GM21576 (cell line): Measurements from ENCODE around the gene POU6F2.
"Not testable (repeated sequence)": the region's sequence is repeated elsewhere in the genome, so short reads cannot be mapped to it uniquely, and the experiment has no call there.

Experiments
- ATAC-seq: cut with Tn5 transposase; IDR thresholded peaks from one replicate; pipeline ENCODE4 v1.9.1; 2021; ENCODE audit warnings: mild to moderate bottlenecking, moderate library complexity; ENCODE audit not compliant: unreplicated experiment

POU6F2 gene

GRCh38 chr7:39299695-39300094 lies 322.0 kb downstream of the POU6F2 start:
- ATAC-seq = no peak

GRCh38 chr7:39300276-39300675 lies 322.6 kb downstream of the POU6F2 start:
- no peak for ATAC-seq

DNA sequence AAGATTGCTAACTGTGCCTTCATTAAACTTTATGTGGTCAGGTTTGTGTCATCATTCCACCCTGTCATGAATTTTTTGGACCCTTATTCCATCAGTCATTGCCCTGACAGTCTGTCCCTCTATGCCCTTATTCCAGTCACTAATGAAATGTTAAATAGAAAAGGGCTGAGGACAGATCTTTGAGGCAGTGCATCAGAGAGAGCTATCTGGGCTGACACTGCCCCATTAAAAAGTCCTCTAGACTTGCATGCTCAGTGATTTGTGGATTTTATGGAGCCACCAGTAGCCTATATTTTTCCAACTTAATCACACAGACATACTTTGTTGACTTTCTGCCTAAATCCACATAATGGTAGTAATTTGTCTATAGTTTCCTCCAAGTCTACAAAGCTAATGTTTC lies 323.8 kb downstream of the POU6F2 start:
- no peak for ATAC-seq

- no peak for ATAC-seq
Observed at GRCh38 chr7:39304178-39304577, 326.5 kb downstream of the POU6F2 start.

DNA sequence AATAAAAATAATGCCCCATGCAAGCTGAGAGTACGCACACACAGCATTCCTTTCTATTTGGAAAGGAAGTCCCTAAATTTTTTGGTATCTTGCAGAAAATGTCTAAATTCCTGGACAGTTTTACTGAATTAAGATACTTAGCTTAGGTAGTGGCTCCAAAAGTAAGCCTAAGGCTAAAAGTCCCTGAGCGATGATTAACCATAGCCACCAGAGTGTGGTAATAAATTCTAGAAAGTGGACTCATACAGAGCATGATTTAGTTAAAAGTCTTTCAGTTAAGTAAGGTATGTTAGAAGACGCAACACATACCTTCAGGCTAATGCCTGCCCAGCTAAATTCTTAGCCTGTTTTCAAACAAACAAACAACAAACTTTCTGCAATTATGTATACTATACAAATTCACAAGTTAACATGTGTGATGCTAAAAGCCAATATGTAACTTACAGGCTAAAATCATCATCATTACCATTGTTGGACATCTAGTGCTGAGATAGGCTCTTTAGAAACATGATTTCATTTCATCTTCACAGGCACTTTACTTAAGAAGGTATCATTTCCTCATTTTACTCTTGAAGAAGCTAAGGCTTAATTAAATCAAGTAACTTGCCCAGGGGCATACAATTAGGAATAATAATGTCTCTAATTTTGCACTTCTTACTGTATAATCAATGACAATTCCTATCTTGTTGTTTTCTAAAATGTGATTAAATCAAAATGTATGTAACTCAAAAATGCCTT lies 327.1 kb downstream of the POU6F2 start:
- no peak for ATAC-seq

DNA sequence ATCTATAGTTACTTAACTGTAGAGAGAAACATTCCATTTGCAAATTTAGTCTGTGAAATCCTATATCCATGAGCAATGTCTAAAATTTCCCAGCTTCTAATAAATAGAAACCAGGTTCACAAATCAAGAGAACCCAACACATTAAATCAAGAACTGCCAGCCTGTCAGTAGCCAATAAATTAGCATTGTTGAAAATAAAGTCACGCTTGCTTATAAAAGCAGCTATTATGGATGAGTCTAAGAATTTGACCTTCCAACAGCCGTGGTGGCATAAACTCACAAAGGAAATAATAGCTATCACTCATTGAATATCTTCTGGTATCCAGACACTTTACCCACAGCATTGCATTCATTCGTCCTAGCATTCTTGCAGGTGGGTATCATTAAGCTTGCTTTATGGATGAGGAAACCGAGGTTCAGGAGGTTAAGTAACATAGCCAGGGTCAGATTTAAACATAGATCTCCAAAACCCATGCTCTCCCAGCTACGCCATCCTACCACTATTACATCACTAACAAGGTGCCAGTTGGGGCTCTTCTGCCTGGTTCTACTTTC lies 328.4 kb downstream of the POU6F2 start:
- no peak for ATAC-seq

GRCh38 chr7:39310699-39311098 lies 333.0 kb downstream of the POU6F2 start:
- ATAC-seq = no peak

GRCh38 chr7:39312254-39312989 lies 334.7 kb downstream of the POU6F2 start:
- no peak for ATAC-seq

- no peak for ATAC-seq
Observed at GRCh38 chr7:39313376-39313775, 335.7 kb downstream of the POU6F2 start.

- no peak for ATAC-seq
Observed at GRCh38 chr7:39313974-39314373, 336.3 kb downstream of the POU6F2 start.

DNA sequence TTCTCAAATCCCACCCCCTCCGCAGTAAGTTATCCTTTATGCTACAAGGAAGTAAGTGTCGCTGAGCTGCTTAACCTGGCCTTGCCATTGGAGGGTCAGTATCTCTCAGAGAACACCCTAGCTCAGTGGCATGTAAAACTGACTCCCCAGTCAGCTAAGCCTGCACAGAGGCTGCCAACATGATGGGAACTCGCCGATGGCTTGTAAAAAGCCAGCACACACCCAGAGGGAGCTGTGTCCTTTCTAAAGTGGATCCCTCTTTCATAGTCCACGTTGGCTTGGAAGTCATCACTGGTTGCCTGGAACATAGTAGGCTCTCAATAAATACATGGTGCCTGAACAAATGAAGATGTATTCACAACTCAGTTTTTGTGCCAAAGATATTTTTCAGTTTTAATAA lies 339.4 kb downstream of the POU6F2 start:
- no peak for ATAC-seq

DNA sequence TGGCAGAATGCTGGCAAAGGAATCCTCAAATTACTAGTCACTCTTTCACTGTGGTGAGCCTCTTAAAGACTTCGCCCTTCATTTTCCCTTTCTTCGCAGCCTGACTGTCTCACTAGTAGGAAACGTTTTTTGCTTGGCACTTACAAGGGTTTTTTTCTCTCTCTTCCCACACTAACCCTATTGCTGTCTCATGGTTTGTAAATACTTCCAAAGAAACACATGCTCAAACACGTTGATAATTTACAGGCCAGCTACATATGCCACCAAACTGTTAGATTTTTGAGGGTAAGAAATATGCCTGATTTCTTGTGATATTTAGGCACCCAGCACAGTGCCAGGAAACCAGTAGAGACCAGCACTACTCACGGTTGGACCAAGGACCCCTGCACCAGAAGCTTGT lies 340.2 kb downstream of the POU6F2 start:
- no peak for ATAC-seq

GRCh38 chr7:39321245-39321644 lies 343.5 kb downstream of the POU6F2 start:
- ATAC-seq = no peak

GRCh38 chr7:39321909-39322498 lies 344.3 kb downstream of the POU6F2 start:
- ATAC-seq = peak; percentile 67

- no peak for ATAC-seq
Observed at GRCh38 chr7:39324139-39324760, 346.5 kb downstream of the POU6F2 start.

- not testable (repeated sequence) for ATAC-seq
Observed at GRCh38 chr7:39331607-39332006, 353.9 kb downstream of the POU6F2 start.

GRCh38 chr7:39332142-39332541 lies 354.4 kb downstream of the POU6F2 start:
- ATAC-seq = no peak

- ATAC-seq = no peak
Observed at GRCh38 chr7:39333701-39334100, 356.0 kb downstream of the POU6F2 start.

DNA sequence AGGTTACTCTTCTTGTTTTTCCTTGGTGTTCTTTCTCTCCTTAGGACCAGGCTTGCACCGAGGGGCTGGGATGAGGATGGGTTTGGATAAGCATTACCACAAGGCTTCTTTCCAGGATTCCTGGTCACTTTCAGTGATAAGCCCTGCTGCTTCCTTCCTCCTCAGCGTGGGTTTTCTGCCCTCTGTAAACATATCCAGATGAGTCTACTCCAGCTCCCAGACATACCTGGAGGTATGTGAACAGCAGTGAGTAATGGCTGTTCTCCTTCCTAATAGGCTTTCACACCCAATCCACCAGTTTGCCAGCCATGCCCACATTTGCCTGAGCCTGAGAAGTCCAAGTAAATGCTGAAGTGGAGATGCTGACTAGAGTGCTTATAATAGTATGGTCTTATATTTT lies 358.7 kb downstream of the POU6F2 start:
- ATAC-seq = no peak

DNA sequence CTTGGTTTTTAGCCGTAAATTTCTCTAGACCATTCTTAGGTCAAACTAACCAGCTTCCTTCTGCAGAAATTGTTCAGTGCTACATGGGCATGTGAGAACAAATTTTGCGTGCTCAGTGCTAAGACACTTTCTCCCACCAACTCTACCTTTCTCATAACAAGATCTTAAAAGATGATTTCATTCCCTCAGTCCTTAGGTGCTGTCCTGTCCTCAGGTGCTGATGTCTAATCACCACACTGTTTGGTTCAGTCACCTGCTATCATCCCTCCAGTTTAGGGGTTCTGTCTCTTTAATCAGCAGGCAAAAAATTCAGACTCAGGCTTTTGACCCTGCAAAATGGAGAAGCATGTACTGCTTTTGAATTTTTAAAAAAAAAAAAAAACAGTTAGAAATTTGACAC lies 361.0 kb downstream of the POU6F2 start:
- no peak for ATAC-seq

- ATAC-seq = no peak
Observed at GRCh38 chr7:39339591-39339990, 361.9 kb downstream of the POU6F2 start.
